Measurements from ENCODE around the gene KCNK13.
A peak's percentile ranks its signal among the peaks of the same experiment; 100 is the strongest.
"Not testable (repeated sequence)": the region's sequence is repeated elsewhere in the genome, so short reads cannot be mapped to it uniquely, and the experiment has no call there.

KCNK13 gene

GRCh38 chr14:90060965-90061684, 669 bp upstream of the KCNK13 start:
- H3K27ac ChIP-seq (ENCODE audit: low read depth, low read length): no peak overlapping the region
- H3K9me3 ChIP-seq (ENCODE audit: control insufficient read depth, insufficient read depth, low read depth, low read length): no peaks in the 10 kb centered on the region
- peaks cover 8% of the 10 kb centered on the region for H3K4me1 ChIP-seq (ENCODE audit: control insufficient read depth, insufficient read depth, low read length)
- H3K27me3 ChIP-seq (ENCODE audit: control insufficient read depth, insufficient read depth, low read length): peaks cover 87% of the 10 kb centered on the region
- H3K36me3 ChIP-seq (ENCODE audit: control insufficient read depth, insufficient read depth, low read length): no peaks in the 10 kb centered on the region
- H3K9ac ChIP-seq (ENCODE audit: low read length): no peak overlapping the region
- H3K4me3 ChIP-seq (ENCODE audit: low read depth, low read length): peak overlapping the region; percentile 60

GRCh38 chr14:90062127-90062794, 467 bp downstream of the KCNK13 start:
- peak overlapping the region; percentile 60 for H3K4me3 ChIP-seq (ENCODE audit: low read depth, low read length)

GRCh38 chr14:90062822-90063539, 1.2 kb downstream of the KCNK13 start:
- no peaks in the 10 kb centered on the region for H3K36me3 ChIP-seq (ENCODE audit: control insufficient read depth, insufficient read depth, low read length)
- H3K9me3 ChIP-seq (ENCODE audit: control insufficient read depth, insufficient read depth, low read depth, low read length): no peaks in the 10 kb centered on the region
- no peak overlapping the region for H3K27ac ChIP-seq (ENCODE audit: low read depth, low read length)
- H3K9ac ChIP-seq (ENCODE audit: low read length): no peak overlapping the region
- H3K4me3 ChIP-seq (ENCODE audit: low read depth, low read length): peak overlapping the region; percentile 60
- H3K4me1 ChIP-seq (ENCODE audit: control insufficient read depth, insufficient read depth, low read length): peaks cover 8% of the 10 kb centered on the region
- H3K27me3 ChIP-seq (ENCODE audit: control insufficient read depth, insufficient read depth, low read length): peaks cover 86% of the 10 kb centered on the region

More at GRCh38 chr14:90062127-90062794, 467 bp downstream of the KCNK13 start:
- H3K9ac ChIP-seq (ENCODE audit: low read length): no peak overlapping the region
- no peaks in the 10 kb centered on the region for H3K36me3 ChIP-seq (ENCODE audit: control insufficient read depth, insufficient read depth, low read length)
- peaks cover 84% of the 10 kb centered on the region for H3K27me3 ChIP-seq (ENCODE audit: control insufficient read depth, insufficient read depth, low read length)
- H3K27ac ChIP-seq (ENCODE audit: low read depth, low read length): no peak overlapping the region
- H3K4me1 ChIP-seq (ENCODE audit: control insufficient read depth, insufficient read depth, low read length): peaks cover 8% of the 10 kb centered on the region
- H3K9me3 ChIP-seq (ENCODE audit: control insufficient read depth, insufficient read depth, low read depth, low read length): no peaks in the 10 kb centered on the region

GRCh38 chr14:90072350-90072749, 10.6 kb downstream of the KCNK13 start:
- Histone ChIP-seq H3K9me3 (ENCODE audit: control insufficient read depth, insufficient read depth, low read depth, low read length) (no peaks in the 10 kb centered on the region), H3K4me3 (ENCODE audit: low read depth, low read length) (no peak overlapping the region), H3K9ac (ENCODE audit: low read length) (no peak overlapping the region), H3K27me3 (ENCODE audit: control insufficient read depth, insufficient read depth, low read length) (peaks cover 30% of the 10 kb centered on the region), H3K4me1 (ENCODE audit: control insufficient read depth, insufficient read depth, low read length) (no peaks in the 10 kb centered on the region), H3K27ac (ENCODE audit: low read depth, low read length) (no peak overlapping the region), H3K36me3 (ENCODE audit: control insufficient read depth, insufficient read depth, low read length) (no peaks in the 10 kb centered on the region)

- H3K9me3 ChIP-seq (ENCODE audit: control insufficient read depth, insufficient read depth, low read depth, low read length): no peaks in the 10 kb centered on the region
- H3K4me3 ChIP-seq (ENCODE audit: low read depth, low read length): no peak overlapping the region
- no peak overlapping the region for H3K9ac ChIP-seq (ENCODE audit: low read length)
- H3K4me1 ChIP-seq (ENCODE audit: control insufficient read depth, insufficient read depth, low read length): no peaks in the 10 kb centered on the region
- no peak overlapping the region for H3K27ac ChIP-seq (ENCODE audit: low read depth, low read length)
- H3K27me3 ChIP-seq (ENCODE audit: control insufficient read depth, insufficient read depth, low read length): no peaks in the 10 kb centered on the region
- H3K36me3 ChIP-seq (ENCODE audit: control insufficient read depth, insufficient read depth, low read length): no peaks in the 10 kb centered on the region
These were observed 17.8 kb downstream of the KCNK13 start for GRCh38 chr14:90079576-90079975.

- peaks cover 10% of the 10 kb centered on the region; the same call in 1 of the 2 replicates for H3K4me1 ChIP-seq (ENCODE audit: control insufficient read depth, insufficient read depth, low read length)
These were observed 25.6 kb downstream of the KCNK13 start for GRCh38 chr14:90087433-90087832.

GRCh38 chr14:90088176-90088575, 26.4 kb downstream of the KCNK13 start:
- H3K27me3 ChIP-seq (ENCODE audit: control insufficient read depth, insufficient read depth, low read length): no peaks in the 10 kb centered on the region; the same call in 1 of the 2 replicates
- H3K36me3 ChIP-seq (ENCODE audit: control insufficient read depth, insufficient read depth, low read length): no peaks in the 10 kb centered on the region
- peaks cover 10% of the 10 kb centered on the region; the same call in 1 of the 2 replicates for H3K4me1 ChIP-seq (ENCODE audit: control insufficient read depth, insufficient read depth, low read length)
- H3K9ac ChIP-seq (ENCODE audit: low read length): no peak overlapping the region
- peaks cover 7% of the 10 kb centered on the region; the same call in 1 of the 2 replicates for H3K9me3 ChIP-seq (ENCODE audit: control insufficient read depth, insufficient read depth, low read depth, low read length)
- H3K27ac ChIP-seq (ENCODE audit: low read depth, low read length): no peak overlapping the region
- no peak overlapping the region for H3K4me3 ChIP-seq (ENCODE audit: low read depth, low read length)

More at GRCh38 chr14:90087433-90087832, 25.6 kb downstream of the KCNK13 start:
- no peaks in the 10 kb centered on the region for H3K36me3 ChIP-seq (ENCODE audit: control insufficient read depth, insufficient read depth, low read length)
- H3K9ac ChIP-seq (ENCODE audit: low read length): no peak overlapping the region
- no peak overlapping the region for H3K27ac ChIP-seq (ENCODE audit: low read depth, low read length)
- H3K9me3 ChIP-seq (ENCODE audit: control insufficient read depth, insufficient read depth, low read depth, low read length): peaks cover 7% of the 10 kb centered on the region; the same call in 1 of the 2 replicates
- no peaks in the 10 kb centered on the region; the same call in 1 of the 2 replicates for H3K27me3 ChIP-seq (ENCODE audit: control insufficient read depth, insufficient read depth, low read length)
- H3K4me3 ChIP-seq (ENCODE audit: low read depth, low read length): no peak overlapping the region

- H3K9me3 ChIP-seq (ENCODE audit: control insufficient read depth, insufficient read depth, low read depth, low read length); H3K4me3 ChIP-seq (ENCODE audit: low read depth, low read length); H3K36me3 ChIP-seq (ENCODE audit: control insufficient read depth, insufficient read depth, low read length); H3K9ac ChIP-seq (ENCODE audit: low read length); H3K27ac ChIP-seq (ENCODE audit: low read depth, low read length); H3K27me3 ChIP-seq (ENCODE audit: control insufficient read depth, insufficient read depth, low read length): not testable (repeated sequence)
- H3K4me1 ChIP-seq (ENCODE audit: control insufficient read depth, insufficient read depth, low read length): peaks cover 10% of the 10 kb centered on the region; the same call in 1 of the 2 replicates
These were observed 27.7 kb downstream of the KCNK13 start for GRCh38 chr14:90089486-90089885.

- Histone ChIP-seq H3K27ac (ENCODE audit: low read depth, low read length) (no peak overlapping the region), H3K9ac (ENCODE audit: low read length) (no peak overlapping the region), H3K36me3 (ENCODE audit: control insufficient read depth, insufficient read depth, low read length) (no peaks in the 10 kb centered on the region), H3K4me1 (ENCODE audit: control insufficient read depth, insufficient read depth, low read length) (peaks cover 10% of the 10 kb centered on the region; the same call in 1 of the 2 replicates), H3K27me3 (ENCODE audit: control insufficient read depth, insufficient read depth, low read length) (no peaks in the 10 kb centered on the region; the same call in 1 of the 2 replicates), H3K4me3 (ENCODE audit: low read depth, low read length) (no peak overlapping the region), H3K9me3 (ENCODE audit: control insufficient read depth, insufficient read depth, low read depth, low read length) (peaks cover 7% of the 10 kb centered on the region; the same call in 1 of the 2 replicates)
These were observed 29.6 kb downstream of the KCNK13 start for GRCh38 chr14:90091393-90091792.

- H3K4me3 ChIP-seq (ENCODE audit: low read depth, low read length): no peak overlapping the region
- no peak overlapping the region for H3K9ac ChIP-seq (ENCODE audit: low read length)
- H3K27me3 ChIP-seq (ENCODE audit: control insufficient read depth, insufficient read depth, low read length): no peaks in the 10 kb centered on the region
- H3K36me3 ChIP-seq (ENCODE audit: control insufficient read depth, insufficient read depth, low read length): no peaks in the 10 kb centered on the region
- H3K27ac ChIP-seq (ENCODE audit: low read depth, low read length): no peak overlapping the region
- peaks cover 7% of the 10 kb centered on the region; the same call in 1 of the 2 replicates for H3K4me1 ChIP-seq (ENCODE audit: control insufficient read depth, insufficient read depth, low read length)
- H3K9me3 ChIP-seq (ENCODE audit: control insufficient read depth, insufficient read depth, low read depth, low read length): peaks cover 7% of the 10 kb centered on the region; the same call in 1 of the 2 replicates
These were observed 32.3 kb downstream of the KCNK13 start for GRCh38 chr14:90093942-90094595.
